ENCODE results near the gene FNIP1. TPM values are rescaled to one million over a fixed set of nuclear protein-coding genes. Genes with fewer than 3 reads are reported as not detected.

The FNIP1 gene
- total and polyA plus RNA-seq, 9 of the 15 experiments (the other 6 are each of a cell fraction or from before 2014, with no cell fraction given), result 5.0 to 32.8 (median 18.4) TPM

DNA sequence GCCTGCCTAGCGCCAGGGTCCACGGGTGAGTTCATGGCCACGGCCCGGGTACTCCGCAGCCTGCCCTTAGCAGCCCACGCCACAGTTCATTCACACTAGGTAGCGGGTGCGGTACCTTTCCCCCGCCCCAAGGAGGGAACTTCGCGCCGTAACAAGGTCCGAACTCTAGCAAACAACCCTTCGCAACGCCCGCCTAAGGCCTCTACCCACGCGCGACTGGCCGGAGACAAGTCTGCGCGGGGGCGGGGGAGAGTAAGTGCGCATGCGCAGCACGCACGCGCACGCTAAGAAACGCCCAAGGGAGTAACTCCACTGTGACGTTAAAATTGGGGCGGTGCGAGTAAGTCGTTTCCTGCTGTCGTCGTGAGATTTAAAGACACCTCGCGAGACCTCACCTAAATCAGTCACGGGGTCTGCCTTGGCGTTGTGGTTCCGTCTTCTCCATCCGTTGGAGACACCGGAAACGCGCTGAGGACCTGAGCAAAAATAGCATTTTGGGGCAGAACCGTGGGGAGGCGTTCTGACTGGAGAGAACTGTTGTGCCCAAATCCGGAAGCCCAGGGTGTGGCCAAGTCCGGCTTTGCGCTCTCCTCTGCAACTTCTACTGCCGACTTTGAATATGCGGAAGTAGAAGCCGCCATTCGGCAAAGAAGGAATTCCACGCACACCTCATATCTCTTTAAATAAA lies 161.7 kb downstream of the FNIP1 start, which contains the start of gene RAPGEF6 (continued):
- TF ChIP-seq, protein P1, sequence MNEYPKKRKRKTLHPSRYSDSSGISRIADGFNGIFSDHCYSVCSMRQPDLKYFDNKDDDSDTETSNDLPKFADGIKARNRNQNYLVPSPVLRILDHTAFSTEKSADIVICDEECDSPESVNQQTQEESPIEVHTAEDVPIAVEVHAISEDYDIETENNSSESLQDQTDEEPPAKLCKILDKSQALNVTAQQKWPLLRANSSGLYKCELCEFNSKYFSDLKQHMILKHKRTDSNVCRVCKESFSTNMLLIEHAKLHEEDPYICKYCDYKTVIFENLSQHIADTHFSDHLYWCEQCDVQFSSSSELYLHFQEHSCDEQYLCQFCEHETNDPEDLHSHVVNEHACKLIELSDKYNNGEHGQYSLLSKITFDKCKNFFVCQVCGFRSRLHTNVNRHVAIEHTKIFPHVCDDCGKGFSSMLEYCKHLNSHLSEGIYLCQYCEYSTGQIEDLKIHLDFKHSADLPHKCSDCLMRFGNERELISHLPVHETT (CRISPR knock-in tag; conservative IDR thresholded peaks at IDR 0.05 in 1 of 2, IDR thresholded peaks at IDR 0.05 in 1 of 2), result peak in 1 of 2 experiments; percentile 50; a peak in 1 of 4 replicates
- TF ChIP-seq ZNF197 (CRISPR knock-in tag; IDR thresholded peaks at IDR 0.05; ENCODE audit: low read depth) (no peak), FOXM1 (IDR thresholded peaks at IDR 0.05; ENCODE audit: low read depth) (peak; percentile 86), FOXM1 (CRISPR knock-in tag; IDR thresholded peaks at IDR 0.05; ENCODE audit: low read depth) (no peak), ZNF174 (CRISPR knock-in tag; IDR thresholded peaks at IDR 0.05) (no peak)
- TF ChIP-seq, protein P2, sequence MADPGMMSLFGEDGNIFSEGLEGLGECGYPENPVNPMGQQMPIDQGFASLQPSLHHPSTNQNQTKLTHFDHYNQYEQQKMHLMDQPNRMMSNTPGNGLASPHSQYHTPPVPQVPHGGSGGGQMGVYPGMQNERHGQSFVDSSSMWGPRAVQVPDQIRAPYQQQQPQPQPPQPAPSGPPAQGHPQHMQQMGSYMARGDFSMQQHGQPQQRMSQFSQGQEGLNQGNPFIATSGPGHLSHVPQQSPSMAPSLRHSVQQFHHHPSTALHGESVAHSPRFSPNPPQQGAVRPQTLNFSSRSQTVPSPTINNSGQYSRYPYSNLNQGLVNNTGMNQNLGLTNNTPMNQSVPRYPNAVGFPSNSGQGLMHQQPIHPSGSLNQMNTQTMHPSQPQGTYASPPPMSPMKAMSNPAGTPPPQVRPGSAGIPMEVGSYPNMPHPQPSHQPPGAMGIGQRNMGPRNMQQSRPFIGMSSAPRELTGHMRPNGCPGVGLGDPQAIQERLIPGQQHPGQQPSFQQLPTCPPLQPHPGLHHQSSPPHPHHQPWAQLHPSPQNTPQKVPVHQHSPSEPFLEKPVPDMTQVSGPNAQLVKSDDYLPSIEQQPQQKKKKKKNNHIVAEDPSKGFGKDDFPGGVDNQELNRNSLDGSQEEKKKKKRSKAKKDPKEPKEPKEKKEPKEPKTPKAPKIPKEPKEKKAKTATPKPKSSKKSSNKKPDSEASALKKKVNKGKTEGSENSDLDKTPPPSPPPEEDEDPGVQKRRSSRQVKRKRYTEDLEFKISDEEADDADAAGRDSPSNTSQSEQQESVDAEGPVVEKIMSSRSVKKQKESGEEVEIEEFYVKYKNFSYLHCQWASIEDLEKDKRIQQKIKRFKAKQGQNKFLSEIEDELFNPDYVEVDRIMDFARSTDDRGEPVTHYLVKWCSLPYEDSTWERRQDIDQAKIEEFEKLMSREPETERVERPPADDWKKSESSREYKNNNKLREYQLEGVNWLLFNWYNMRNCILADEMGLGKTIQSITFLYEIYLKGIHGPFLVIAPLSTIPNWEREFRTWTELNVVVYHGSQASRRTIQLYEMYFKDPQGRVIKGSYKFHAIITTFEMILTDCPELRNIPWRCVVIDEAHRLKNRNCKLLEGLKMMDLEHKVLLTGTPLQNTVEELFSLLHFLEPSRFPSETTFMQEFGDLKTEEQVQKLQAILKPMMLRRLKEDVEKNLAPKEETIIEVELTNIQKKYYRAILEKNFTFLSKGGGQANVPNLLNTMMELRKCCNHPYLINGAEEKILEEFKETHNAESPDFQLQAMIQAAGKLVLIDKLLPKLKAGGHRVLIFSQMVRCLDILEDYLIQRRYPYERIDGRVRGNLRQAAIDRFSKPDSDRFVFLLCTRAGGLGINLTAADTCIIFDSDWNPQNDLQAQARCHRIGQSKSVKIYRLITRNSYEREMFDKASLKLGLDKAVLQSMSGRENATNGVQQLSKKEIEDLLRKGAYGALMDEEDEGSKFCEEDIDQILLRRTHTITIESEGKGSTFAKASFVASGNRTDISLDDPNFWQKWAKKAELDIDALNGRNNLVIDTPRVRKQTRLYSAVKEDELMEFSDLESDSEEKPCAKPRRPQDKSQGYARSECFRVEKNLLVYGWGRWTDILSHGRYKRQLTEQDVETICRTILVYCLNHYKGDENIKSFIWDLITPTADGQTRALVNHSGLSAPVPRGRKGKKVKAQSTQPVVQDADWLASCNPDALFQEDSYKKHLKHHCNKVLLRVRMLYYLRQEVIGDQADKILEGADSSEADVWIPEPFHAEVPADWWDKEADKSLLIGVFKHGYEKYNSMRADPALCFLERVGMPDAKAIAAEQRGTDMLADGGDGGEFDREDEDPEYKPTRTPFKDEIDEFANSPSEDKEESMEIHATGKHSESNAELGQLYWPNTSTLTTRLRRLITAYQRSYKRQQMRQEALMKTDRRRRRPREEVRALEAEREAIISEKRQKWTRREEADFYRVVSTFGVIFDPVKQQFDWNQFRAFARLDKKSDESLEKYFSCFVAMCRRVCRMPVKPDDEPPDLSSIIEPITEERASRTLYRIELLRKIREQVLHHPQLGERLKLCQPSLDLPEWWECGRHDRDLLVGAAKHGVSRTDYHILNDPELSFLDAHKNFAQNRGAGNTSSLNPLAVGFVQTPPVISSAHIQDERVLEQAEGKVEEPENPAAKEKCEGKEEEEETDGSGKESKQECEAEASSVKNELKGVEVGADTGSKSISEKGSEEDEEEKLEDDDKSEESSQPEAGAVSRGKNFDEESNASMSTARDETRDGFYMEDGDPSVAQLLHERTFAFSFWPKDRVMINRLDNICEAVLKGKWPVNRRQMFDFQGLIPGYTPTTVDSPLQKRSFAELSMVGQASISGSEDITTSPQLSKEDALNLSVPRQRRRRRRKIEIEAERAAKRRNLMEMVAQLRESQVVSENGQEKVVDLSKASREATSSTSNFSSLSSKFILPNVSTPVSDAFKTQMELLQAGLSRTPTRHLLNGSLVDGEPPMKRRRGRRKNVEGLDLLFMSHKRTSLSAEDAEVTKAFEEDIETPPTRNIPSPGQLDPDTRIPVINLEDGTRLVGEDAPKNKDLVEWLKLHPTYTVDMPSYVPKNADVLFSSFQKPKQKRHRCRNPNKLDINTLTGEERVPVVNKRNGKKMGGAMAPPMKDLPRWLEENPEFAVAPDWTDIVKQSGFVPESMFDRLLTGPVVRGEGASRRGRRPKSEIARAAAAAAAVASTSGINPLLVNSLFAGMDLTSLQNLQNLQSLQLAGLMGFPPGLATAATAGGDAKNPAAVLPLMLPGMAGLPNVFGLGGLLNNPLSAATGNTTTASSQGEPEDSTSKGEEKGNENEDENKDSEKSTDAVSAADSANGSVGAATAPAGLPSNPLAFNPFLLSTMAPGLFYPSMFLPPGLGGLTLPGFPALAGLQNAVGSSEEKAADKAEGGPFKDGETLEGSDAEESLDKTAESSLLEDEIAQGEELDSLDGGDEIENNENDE (IDR thresholded peaks at IDR 0.05; ENCODE audit: low read depth, low read length), result no peak
- TF ChIP-seq, protein P3, sequence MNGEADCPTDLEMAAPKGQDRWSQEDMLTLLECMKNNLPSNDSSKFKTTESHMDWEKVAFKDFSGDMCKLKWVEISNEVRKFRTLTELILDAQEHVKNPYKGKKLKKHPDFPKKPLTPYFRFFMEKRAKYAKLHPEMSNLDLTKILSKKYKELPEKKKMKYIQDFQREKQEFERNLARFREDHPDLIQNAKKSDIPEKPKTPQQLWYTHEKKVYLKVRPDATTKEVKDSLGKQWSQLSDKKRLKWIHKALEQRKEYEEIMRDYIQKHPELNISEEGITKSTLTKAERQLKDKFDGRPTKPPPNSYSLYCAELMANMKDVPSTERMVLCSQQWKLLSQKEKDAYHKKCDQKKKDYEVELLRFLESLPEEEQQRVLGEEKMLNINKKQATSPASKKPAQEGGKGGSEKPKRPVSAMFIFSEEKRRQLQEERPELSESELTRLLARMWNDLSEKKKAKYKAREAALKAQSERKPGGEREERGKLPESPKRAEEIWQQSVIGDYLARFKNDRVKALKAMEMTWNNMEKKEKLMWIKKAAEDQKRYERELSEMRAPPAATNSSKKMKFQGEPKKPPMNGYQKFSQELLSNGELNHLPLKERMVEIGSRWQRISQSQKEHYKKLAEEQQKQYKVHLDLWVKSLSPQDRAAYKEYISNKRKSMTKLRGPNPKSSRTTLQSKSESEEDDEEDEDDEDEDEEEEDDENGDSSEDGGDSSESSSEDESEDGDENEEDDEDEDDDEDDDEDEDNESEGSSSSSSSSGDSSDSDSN (IDR thresholded peaks at IDR 0.05; ENCODE audit: borderline replicate concordance in 1 of 2, low read depth in 2 of 2, low read length in 2 of 2), result peak in 1 of 2 experiments; percentile 68; a peak in 2 of 4 replicates

Measured in K562 (cell line).